AG08395 (cell line): ENCODE results near the gene LFNG.
A peak's percentile ranks its signal among the peaks of the same experiment; 100 is the strongest.
"Not testable (repeated sequence)": the region's sequence is repeated elsewhere in the genome, so short reads cannot be mapped to it uniquely, and the experiment has no call there.

Experiments used
- DNase-seq: peaks from one replicate; pipeline ENCODE4 v3.0.0; 2012; ENCODE audit warnings: mixed read lengths, low spot score

Gene LFNG

GRCh38 chr7:2529161-2530070 lies 9.8 kb downstream of the LFNG start:
- DNase-seq = peak; percentile 82

GRCh38 chr7:2530071-2530987 lies 10.8 kb downstream of the LFNG start:
- peak; percentile 47 for DNase-seq

- not testable (repeated sequence) for DNase-seq
These were observed 11.6 kb downstream of the LFNG start for GRCh38 chr7:2530994-2531795.

GRCh38 chr7:2531796-2532110 lies 12.2 kb downstream of the LFNG start:
- DNase-seq = not testable (repeated sequence)

- DNase-seq = not testable (repeated sequence)
These were observed 12.7 kb downstream of the LFNG start for GRCh38 chr7:2532199-2532772.

GRCh38 chr7:2532816-2533215 lies 13.2 kb downstream of the LFNG start:
- not testable (repeated sequence) for DNase-seq

- DNase-seq = not testable (repeated sequence)
These were observed 14.0 kb downstream of the LFNG start for GRCh38 chr7:2533566-2533965.

- DNase-seq = not testable (repeated sequence)
These were observed 14.6 kb downstream of the LFNG start for GRCh38 chr7:2534214-2534613.

- not testable (repeated sequence) for DNase-seq
These were observed 16.5 kb downstream of the LFNG start for GRCh38 chr7:2535872-2536627.

- peak; percentile 3 for DNase-seq
These were observed 18.6 kb downstream of the LFNG start for GRCh38 chr7:2537981-2538851.

GRCh38 chr7:2539031-2539911 lies 19.7 kb downstream of the LFNG start:
- DNase-seq = peak; percentile 1

- DNase-seq = no peak
These were observed 20.6 kb downstream of the LFNG start for GRCh38 chr7:2540133-2540532.

- peak; percentile 1 for DNase-seq
These were observed 21.1 kb downstream of the LFNG start for GRCh38 chr7:2540641-2541051.

GRCh38 chr7:2541291-2542010 lies 21.9 kb downstream of the LFNG start:
- DNase-seq = peak; percentile 1

GRCh38 chr7:2542011-2542915 lies 22.7 kb downstream of the LFNG start:
- DNase-seq = peak; percentile 2

- peak; percentile 1 for DNase-seq
These were observed 23.6 kb downstream of the LFNG start for GRCh38 chr7:2542916-2543871.
